HepG2 (cell line): ENCODE data around the gene SECTM1. TPM values are rescaled to one million over a fixed set of nuclear protein-coding genes. Genes with fewer than 3 reads are reported as not detected.

ENCODE experiments used
- BRCA1 ChIP-seq: sonication (generic); formaldehyde crosslinking; IDR thresholded peaks from 2 replicates; pipeline ENCODE4 v1.4.0; 2020; ENCODE audit warnings: missing genetic modification reagents
- CTCF ChIP-seq: sonication (generic); formaldehyde crosslinking; IDR thresholded peaks from 2 replicates; pipeline ENCODE4 v1.5.0; 2020; ENCODE audit warnings: mild to moderate bottlenecking, missing genetic modification reagents, moderate library complexity
- GATA4 ChIP-seq: sonication (generic); IDR thresholded peaks from 2 replicates; pipeline ENCODE4 v1.6.1; 2016; ENCODE audit warnings: antibody characterized with exemption, low read depth, borderline replicate concordance
- GATAD1 ChIP-seq: IDR thresholded peaks from 2 replicates; pipeline ENCODE4 v1.6.1; 2016; ENCODE audit warnings: missing genetic modification reagents, missing compliant biosample characterization
- GATAD2A ChIP-seq: IDR thresholded peaks from 2 replicates; pipeline ENCODE4 v1.6.1; 2016
- HNF4A ChIP-seq: sonication (generic); formaldehyde crosslinking; IDR thresholded peaks from 2 replicates; pipeline ENCODE4 v1.4.0; 2020; ENCODE audit warnings: missing genetic modification reagents
- HNRNPLL ChIP-seq: fragments of 200-400 bp; formaldehyde crosslinking; IDR thresholded peaks from 2 replicates; pipeline ENCODE4 v1.6.1; 2017; ENCODE audit warnings: mild to moderate bottlenecking, low read depth, low read length; ENCODE audit not compliant: poor library complexity, severe bottlenecking
- MAF1 ChIP-seq: sonication (generic); formaldehyde crosslinking; IDR thresholded peaks from 2 replicates; pipeline ENCODE4 v1.5.0; 2020; ENCODE audit warnings: missing genetic modification reagents, borderline replicate concordance
- PHF5A ChIP-seq: IDR thresholded peaks from one replicate; pipeline ENCODE4 v1.6.1; 2018; ENCODE audit warnings: low read depth, missing genetic modification reagents; ENCODE audit not compliant: unreplicated experiment
- PPARG ChIP-seq: conservative IDR thresholded peaks from 2 replicates; pipeline ENCODE4 v1.6.1; 2016; ENCODE audit warnings: missing biosample characterization, missing genetic modification reagents
- REPIN1 ChIP-seq: sonication (generic); formaldehyde crosslinking; IDR thresholded peaks from 2 replicates; pipeline ENCODE4 v1.8.0; 2022; ENCODE audit warnings: missing genetic modification reagents, low read depth, mild to moderate bottlenecking, borderline replicate concordance
- SMYD3 ChIP-seq: sonication (generic); formaldehyde crosslinking; IDR thresholded peaks from 2 replicates; pipeline ENCODE4 v1.8.1; 2023; ENCODE audit warnings: mild to moderate bottlenecking, missing genetic modification reagents
- U2AF2 ChIP-seq: fragments of 200-400 bp; formaldehyde crosslinking; IDR thresholded peaks from 2 replicates; pipeline ENCODE4 v1.6.1; 2017; ENCODE audit warnings: low read depth, mild to moderate bottlenecking, low read length
- ZFP82 ChIP-seq: sonication (generic); formaldehyde crosslinking; IDR thresholded peaks from 2 replicates; pipeline ENCODE4 v1.5.1; 2020; ENCODE audit warnings: mild to moderate bottlenecking, missing genetic modification reagents, borderline replicate concordance
- ZNF12 ChIP-seq: sonication (generic); formaldehyde crosslinking; IDR thresholded peaks from 2 replicates; pipeline ENCODE4 v1.5.0; 2020; ENCODE audit warnings: missing genetic modification reagents
- ZNF225 ChIP-seq: sonication (generic); formaldehyde crosslinking; IDR thresholded peaks from 2 replicates; pipeline ENCODE4 v1.4.0; 2020; ENCODE audit warnings: mild to moderate bottlenecking, missing genetic modification reagents
- ZNF547 ChIP-seq: sonication (generic); formaldehyde crosslinking; IDR thresholded peaks from 2 replicates; pipeline ENCODE4 v1.5.1; 2020; ENCODE audit warnings: mild to moderate bottlenecking, missing genetic modification reagents
- ZNF552 ChIP-seq: sonication (generic); formaldehyde crosslinking; IDR thresholded peaks from 2 replicates; pipeline ENCODE4 v1.9.0; 2022; ENCODE audit warnings: missing genetic modification reagents, mild to moderate bottlenecking, borderline replicate concordance
- ZNF564 ChIP-seq: sonication (generic); formaldehyde crosslinking; IDR thresholded peaks from 2 replicates; pipeline ENCODE4 v1.8.1; 2023; ENCODE audit warnings: mild to moderate bottlenecking, missing genetic modification reagents
- ZNF597 ChIP-seq: sonication (generic); formaldehyde crosslinking; IDR thresholded peaks from 2 replicates; pipeline ENCODE4 v1.5.0; 2020; ENCODE audit warnings: missing genetic modification reagents
- ZNF687 ChIP-seq: sonication (generic); formaldehyde crosslinking; IDR thresholded peaks from 2 replicates; pipeline ENCODE4 v1.5.1; 2020; ENCODE audit warnings: mild to moderate bottlenecking, missing genetic modification reagents, moderate library complexity
- ZNF777 ChIP-seq: sonication (generic); formaldehyde crosslinking; IDR thresholded peaks from 2 replicates; pipeline ENCODE4 v1.4.0; 2020; ENCODE audit warnings: missing genetic modification reagents
- polyA plus RNA-seq, 8 experiments: library from polyadenylated mRNA; depleted of rRNA in 3 of 8; stranded (reverse) in 7 of 8; unstranded in 1 of 8; fragments of >200 nt; fragmentation: Illumina TruSeq in 4 of 8; extraction: Trizol in 4 of 8; gene quantifications; 2 replicates each; pipeline versions ENCODE4 v1.2.1 to v1.2.3, GENCODE V29; 2011 to 2016; ENCODE audit warnings: low read depth in 4 of 8, missing spikeins in 1 of 8, mixed read lengths in 1 of 8; ENCODE audit not compliant: insufficient read depth in 1 of 8
- total RNA-seq, 5 experiments: library from RNA; depleted of rRNA; stranded (reverse); fragments of >200 nt; fragmentation: Illumina TruSeq; extraction: Trizol; gene quantifications; 2 replicates each; pipeline ENCODE4 v1.2.3, GENCODE V29; 2016; ENCODE audit warnings: low read depth in 1 of 5
- TF ChIP-seq, protein P1 (sequence below): sonication (generic); formaldehyde crosslinking; IDR thresholded peaks from 2 replicates; pipeline ENCODE4 v1.4.0; 2020; ENCODE audit warnings: missing genetic modification reagents

Gene SECTM1
- total and polyA plus RNA-seq, 2 of the 13 experiments (the other 11 are each of a cell fraction or from before 2014, with no cell fraction given) = 3.5 to 5.3 TPM

- TF ChIP-seq ZNF687 (CRISPR knock-in tag) = peak; percentile 77
- peak; percentile 64; the same call in 1 of the 2 replicates for TF ChIP-seq ZNF12 (CRISPR knock-in tag)
- peak; percentile 17 for TF ChIP-seq HNRNPLL
- TF ChIP-seq CTCF (CRISPR knock-in tag) = 0 out of 2 replicates have a peak, but pooled peaks have one; percentile 8
- TF ChIP-seq ZNF552 = no peak; the same call in 1 of the 2 replicates
- TF ChIP-seq BRCA1 (CRISPR knock-in tag) = no peak
- no peak for TF ChIP-seq ZFP82 (CRISPR knock-in tag)
- TF ChIP-seq U2AF2 = no peak
- TF ChIP-seq ZNF564 (CRISPR knock-in tag) = 0 out of 2 replicates have a peak, but pooled peaks have one; percentile 36
- no peak for TF ChIP-seq HNF4A (CRISPR knock-in tag)
- peak; percentile 38; the same call in 1 of the 2 replicates for TF ChIP-seq PPARG (CRISPR knock-in tag)
- TF ChIP-seq, protein P1, sequence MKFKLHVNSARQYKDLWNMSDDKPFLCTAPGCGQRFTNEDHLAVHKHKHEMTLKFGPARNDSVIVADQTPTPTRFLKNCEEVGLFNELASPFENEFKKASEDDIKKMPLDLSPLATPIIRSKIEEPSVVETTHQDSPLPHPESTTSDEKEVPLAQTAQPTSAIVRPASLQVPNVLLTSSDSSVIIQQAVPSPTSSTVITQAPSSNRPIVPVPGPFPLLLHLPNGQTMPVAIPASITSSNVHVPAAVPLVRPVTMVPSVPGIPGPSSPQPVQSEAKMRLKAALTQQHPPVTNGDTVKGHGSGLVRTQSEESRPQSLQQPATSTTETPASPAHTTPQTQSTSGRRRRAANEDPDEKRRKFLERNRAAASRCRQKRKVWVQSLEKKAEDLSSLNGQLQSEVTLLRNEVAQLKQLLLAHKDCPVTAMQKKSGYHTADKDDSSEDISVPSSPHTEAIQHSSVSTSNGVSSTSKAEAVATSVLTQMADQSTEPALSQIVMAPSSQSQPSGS (CRISPR knock-in tag) = no peak
- TF ChIP-seq MAF1 (CRISPR knock-in tag) = no peak
- 0 out of 2 replicates have a peak, but pooled peaks have one; percentile 26 for TF ChIP-seq GATAD1 (CRISPR knock-in tag)
- no peak for TF ChIP-seq ZNF777 (CRISPR knock-in tag)
- no peak for TF ChIP-seq ZNF547
- TF ChIP-seq PHF5A (CRISPR knock-in tag) = no peak
- peak; percentile 41; the same call in 1 of the 2 replicates for TF ChIP-seq ZNF225 (CRISPR knock-in tag)
- TF ChIP-seq GATAD2A (CRISPR knock-in tag) = peak; percentile 68
- TF ChIP-seq REPIN1 (CRISPR knock-in tag) = no peak
- no peak for TF ChIP-seq GATA4
- TF ChIP-seq ZNF597 (CRISPR knock-in tag) = no peak
- no peak for TF ChIP-seq SMYD3 (CRISPR knock-in tag)
Measured at GRCh38 chr17:82376042-82376730, 42.6 kb upstream of the SECTM1 start (continued).
